ENCODE results near the gene PSMC6.

Gene PSMC6

DNA sequence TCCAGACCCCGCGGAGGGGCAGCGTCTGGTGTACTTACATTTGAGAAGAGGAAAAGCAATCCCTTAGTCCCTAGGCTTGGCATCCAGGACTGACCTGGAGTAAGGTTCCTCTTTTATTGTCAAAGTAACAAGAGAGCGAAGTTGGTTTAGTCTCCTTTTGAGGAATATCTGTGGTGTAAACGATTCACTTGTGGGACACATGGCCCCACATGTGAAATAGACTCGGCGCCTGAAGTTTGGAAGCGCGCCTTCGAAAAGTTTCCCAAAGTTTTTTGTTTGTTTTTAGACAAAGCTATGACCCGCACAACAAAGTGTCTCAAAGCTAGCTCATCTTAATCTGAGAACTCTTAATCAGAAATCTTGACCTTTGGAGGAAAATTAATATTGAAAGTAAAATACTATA is 23.7 kb downstream of the PSMC6 start:
- Histone ChIP-seq H3K27ac (peak overlapping the region; percentile 89 to 91), H3K9me3 (no peaks in the 10 kb centered on the region), H3K4me3 (peak overlapping the region; percentile 89 to 98), H3K27me3 (no peaks in the 10 kb centered on the region), H3K4me1 (peaks cover 0 to 12% (median 5%) of the 10 kb centered on the region in 4 donors), H3K36me3 (peaks cover 6 to 42% (median 13%) of the 10 kb centered on the region in 3 donors)
- intact Hi-C loops (cut with DNase I; ENCODE audit: low total_unique reads) = loop anchor here (5.0 kb wide), 1 partner anchor 62 kb away; the partner anchor contains the start of gene GNPNAT1
- no peak for DNase-seq
- TF ChIP-seq, protein P1, sequence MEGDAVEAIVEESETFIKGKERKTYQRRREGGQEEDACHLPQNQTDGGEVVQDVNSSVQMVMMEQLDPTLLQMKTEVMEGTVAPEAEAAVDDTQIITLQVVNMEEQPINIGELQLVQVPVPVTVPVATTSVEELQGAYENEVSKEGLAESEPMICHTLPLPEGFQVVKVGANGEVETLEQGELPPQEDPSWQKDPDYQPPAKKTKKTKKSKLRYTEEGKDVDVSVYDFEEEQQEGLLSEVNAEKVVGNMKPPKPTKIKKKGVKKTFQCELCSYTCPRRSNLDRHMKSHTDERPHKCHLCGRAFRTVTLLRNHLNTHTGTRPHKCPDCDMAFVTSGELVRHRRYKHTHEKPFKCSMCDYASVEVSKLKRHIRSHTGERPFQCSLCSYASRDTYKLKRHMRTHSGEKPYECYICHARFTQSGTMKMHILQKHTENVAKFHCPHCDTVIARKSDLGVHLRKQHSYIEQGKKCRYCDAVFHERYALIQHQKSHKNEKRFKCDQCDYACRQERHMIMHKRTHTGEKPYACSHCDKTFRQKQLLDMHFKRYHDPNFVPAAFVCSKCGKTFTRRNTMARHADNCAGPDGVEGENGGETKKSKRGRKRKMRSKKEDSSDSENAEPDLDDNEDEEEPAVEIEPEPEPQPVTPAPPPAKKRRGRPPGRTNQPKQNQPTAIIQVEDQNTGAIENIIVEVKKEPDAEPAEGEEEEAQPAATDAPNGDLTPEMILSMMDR (IDR thresholded peaks at IDR 0.05) = no peak

DNA sequence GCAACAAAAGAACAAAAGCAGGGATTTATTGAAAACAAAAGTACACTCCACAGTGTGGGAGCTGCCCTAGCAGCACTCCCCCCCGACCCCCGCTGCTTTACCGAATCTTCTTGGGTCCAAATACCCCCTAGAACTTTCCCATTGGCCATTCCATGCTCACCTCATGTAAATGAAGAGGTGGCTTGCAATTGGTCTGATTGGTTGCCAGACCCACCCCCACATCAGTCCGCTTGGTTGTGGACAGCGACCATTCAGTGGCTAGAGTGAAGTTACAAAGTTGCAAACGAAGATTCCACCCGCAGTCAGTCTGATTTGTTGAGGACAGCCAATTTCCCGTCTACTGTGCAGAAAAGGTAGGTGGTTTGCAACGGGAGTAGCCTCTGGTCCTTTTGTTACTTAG is 26.8 kb downstream of the PSMC6 start:
- no peaks in the 10 kb centered on the region for H3K9me3 ChIP-seq
- H3K27ac ChIP-seq = no peak overlapping the region
- intact Hi-C loops (cut with DNase I; ENCODE audit: low total_unique reads) = loop anchor here (5.0 kb wide), 1 partner anchor 58 kb away; the partner anchor contains the start of gene GNPNAT1
- TF ChIP-seq, protein P1 (IDR thresholded peaks at IDR 0.05) = no peak
- no peak overlapping the region for H3K4me3 ChIP-seq
- no peaks in the 10 kb centered on the region for H3K27me3 ChIP-seq
- peaks cover 0 to 12% (median 0%) of the 10 kb centered on the region in 3 donors for H3K36me3 ChIP-seq
- peaks cover 0 to 12% (median 5%) of the 10 kb centered on the region in 4 donors for H3K4me1 ChIP-seq
- no peak for DNase-seq

DNA sequence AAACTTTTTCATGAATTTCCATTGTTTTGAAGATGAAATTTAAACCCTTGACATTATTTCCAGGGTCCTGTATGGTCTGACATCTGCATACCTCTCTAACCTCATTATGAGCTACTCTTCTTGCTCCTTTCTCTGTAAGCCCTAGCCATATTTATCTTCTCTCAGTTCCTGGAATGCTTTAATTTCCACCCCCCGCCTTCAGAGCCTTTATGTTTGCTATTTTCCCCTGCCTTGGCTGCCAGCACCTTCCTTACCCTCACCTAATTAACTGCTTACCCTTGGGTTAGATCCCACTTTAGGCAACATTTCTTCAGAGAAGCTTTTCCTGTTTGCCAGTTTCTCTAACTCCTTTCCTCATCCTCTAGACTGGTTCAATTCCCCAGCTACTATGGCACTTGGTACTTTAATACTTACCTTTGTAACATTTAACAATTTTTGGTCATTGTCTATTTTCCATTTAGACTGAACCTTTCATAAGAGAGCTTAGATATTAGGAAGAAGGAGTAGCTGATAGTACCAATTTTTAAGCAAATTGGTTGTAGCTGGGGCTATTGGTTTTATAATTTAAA is 29.0 kb downstream of the PSMC6 start:
- Histone ChIP-seq H3K27ac (no peak overlapping the region), H3K27me3 (no peaks in the 10 kb centered on the region), H3K9me3 (no peaks in the 10 kb centered on the region), H3K4me1 (peaks cover 0 to 12% (median 4%) of the 10 kb centered on the region in 4 donors), H3K4me3 (no peak overlapping the region), H3K36me3 (peaks cover 0 to 12% (median 0%) of the 10 kb centered on the region in 3 donors)
- no peak for DNase-seq
- intact Hi-C loops (cut with DNase I; ENCODE audit: low total_unique reads) = no loop called here
- TF ChIP-seq, protein P1 (IDR thresholded peaks at IDR 0.05) = no peak

DNA sequence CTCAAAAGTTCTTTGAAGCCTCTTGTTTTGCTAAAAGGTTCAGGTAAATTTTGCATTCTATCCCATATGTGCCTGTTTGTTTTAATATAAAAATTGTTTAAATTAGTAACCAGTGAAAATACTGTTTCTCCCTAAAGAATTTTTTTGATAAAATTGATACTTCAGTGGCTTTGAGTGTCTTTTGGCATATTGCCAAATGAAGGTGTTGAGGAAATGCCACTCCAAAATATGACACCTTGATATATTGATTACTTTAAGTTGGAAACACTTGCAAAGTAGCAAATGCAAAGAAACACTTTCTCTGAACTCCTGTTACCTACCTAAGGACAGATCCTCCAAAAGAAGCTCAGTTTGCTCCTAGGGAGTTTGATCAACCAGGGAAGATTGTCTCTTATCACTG is 31.4 kb downstream of the PSMC6 start:
- H3K4me3 ChIP-seq = no peak overlapping the region
- H3K9me3 ChIP-seq = no peaks in the 10 kb centered on the region
- no peak for DNase-seq
- H3K4me1 ChIP-seq = peaks cover 0 to 12% (median 3%) of the 10 kb centered on the region in 4 donors
- TF ChIP-seq, protein P1 (IDR thresholded peaks at IDR 0.05) = no peak
- peaks cover 0 to 4% (median 0%) of the 10 kb centered on the region in 3 donors for H3K36me3 ChIP-seq
- no peak overlapping the region for H3K27ac ChIP-seq
- intact Hi-C loops (cut with DNase I; ENCODE audit: low total_unique reads) = no loop called here
- no peaks in the 10 kb centered on the region for H3K27me3 ChIP-seq

DNA sequence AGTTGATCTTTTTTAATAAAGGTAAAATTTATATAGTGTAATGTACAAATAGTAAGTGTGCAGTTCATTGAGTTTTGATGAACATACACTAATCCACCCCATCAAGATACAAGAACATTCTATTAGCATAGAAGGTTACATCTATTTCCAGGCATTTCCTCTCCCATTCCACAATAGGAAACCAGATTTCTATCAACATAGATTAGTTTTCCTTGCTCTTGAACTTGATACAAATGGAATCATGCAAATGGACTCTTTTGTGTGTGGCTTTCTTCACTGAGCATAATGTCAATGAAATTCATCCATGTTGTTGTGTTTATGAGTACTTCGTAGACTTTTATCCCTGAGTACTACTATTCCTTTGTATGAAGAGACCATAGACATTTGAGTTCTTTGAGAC is 33.8 kb downstream of the PSMC6 start:
- Histone ChIP-seq H3K27ac (no peak overlapping the region), H3K9me3 (no peaks in the 10 kb centered on the region), H3K36me3 (peaks cover 0 to 8% (median 5%) of the 10 kb centered on the region in 3 donors), H3K4me3 (no peak overlapping the region), H3K27me3 (no peaks in the 10 kb centered on the region), H3K4me1 (peaks cover 0 to 18% (median 0%) of the 10 kb centered on the region in 4 donors)
- TF ChIP-seq, protein P1 (IDR thresholded peaks at IDR 0.05) = no peak
- intact Hi-C loops (cut with DNase I; ENCODE audit: low total_unique reads) = no loop called here
- no peak for DNase-seq
